ENCODE results near the gene EPB41L4B.
A peak's percentile ranks its signal among the peaks of the same experiment; 100 is the strongest.

The EPB41L4B gene

GRCh38 chr9:109313351-109313750, 7.5 kb downstream of the EPB41L4B start:
- H3K27ac Mint-ChIP-seq: no peak overlapping the region
- no peak for DNase-seq
- H3K36me3 Mint-ChIP-seq (ENCODE audit: low read depth): peaks cover under 1% of the 10 kb centered on the region
- peak overlapping the region; percentile 53 for H3K4me3 Mint-ChIP-seq
- TF ChIP-seq CTCF (IDR thresholded peaks at IDR 0.05): no peak
- H3K9me3 Mint-ChIP-seq: no peaks in the 10 kb centered on the region
- H3K4me1 Mint-ChIP-seq: peaks cover 79% of the 10 kb centered on the region
- H3K27me3 Mint-ChIP-seq (ENCODE audit: low read depth, poor library complexity): peaks cover 30% of the 10 kb centered on the region

DNA sequence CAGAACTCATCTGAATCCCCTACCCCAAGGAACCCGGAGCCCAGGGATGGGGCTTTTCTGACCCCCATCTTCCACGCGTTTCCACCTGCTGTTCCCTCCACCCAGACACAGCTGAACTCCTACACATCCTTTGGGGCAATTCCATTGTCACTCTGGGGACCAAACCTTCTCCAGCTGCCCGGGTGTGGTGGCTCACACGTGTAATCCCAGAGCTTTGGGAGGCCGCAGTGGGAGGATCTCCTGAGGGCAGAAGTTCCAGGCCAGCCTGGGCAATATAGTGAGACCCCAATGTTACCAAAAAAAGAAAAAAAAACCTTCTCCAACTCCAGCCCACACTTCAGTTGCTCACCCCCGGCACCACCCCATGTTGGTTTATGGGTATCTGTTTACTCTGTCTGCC, 8.1 kb downstream of the EPB41L4B start:
- Mint-ChIP-seq H3K9me3 (no peaks in the 10 kb centered on the region), H3K27ac (no peak overlapping the region), H3K4me1 (peaks cover 79% of the 10 kb centered on the region), H3K27me3 (ENCODE audit: low read depth, poor library complexity) (peaks cover 25% of the 10 kb centered on the region), H3K4me3 (peak overlapping the region; percentile 53), H3K36me3 (ENCODE audit: low read depth) (peaks cover 5% of the 10 kb centered on the region)
- TF ChIP-seq CTCF (IDR thresholded peaks at IDR 0.05): no peak
- DNase-seq: no peak

DNA sequence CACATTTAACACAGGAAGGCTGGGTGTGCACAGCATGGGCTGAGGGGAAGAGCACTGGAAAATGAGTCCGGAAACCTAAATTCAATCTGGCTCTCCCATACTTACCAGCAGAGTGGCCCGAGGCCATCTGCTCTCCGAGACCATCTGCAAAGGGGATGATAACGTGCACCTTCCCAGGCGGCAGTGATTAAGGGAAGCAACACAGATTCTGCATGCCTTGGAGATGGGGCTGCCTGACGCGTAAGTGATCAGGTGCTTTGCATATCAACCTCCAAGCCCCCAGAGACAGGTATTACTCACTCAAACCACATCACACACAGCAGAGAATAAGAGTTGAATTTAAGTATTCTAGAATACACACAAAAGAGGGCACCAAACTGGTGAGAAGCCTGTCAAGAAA, 9.1 kb downstream of the EPB41L4B start:
- Mint-ChIP-seq H3K9me3 (no peaks in the 10 kb centered on the region), H3K4me3 (peak overlapping the region; percentile 12), H3K27me3 (ENCODE audit: low read depth, poor library complexity) (peaks cover 14% of the 10 kb centered on the region), H3K27ac (no peak overlapping the region), H3K36me3 (ENCODE audit: low read depth) (peaks cover 5% of the 10 kb centered on the region), H3K4me1 (peaks cover 82% of the 10 kb centered on the region)
- no peak for TF ChIP-seq CTCF (IDR thresholded peaks at IDR 0.05)
- no peak for DNase-seq

- DNase-seq: no peak
- Mint-ChIP-seq H3K36me3 (ENCODE audit: low read depth) (peaks cover 5% of the 10 kb centered on the region), H3K9me3 (no peaks in the 10 kb centered on the region), H3K4me1 (peaks cover 81% of the 10 kb centered on the region), H3K4me3 (no peak overlapping the region), H3K27me3 (ENCODE audit: low read depth, poor library complexity) (peaks cover 11% of the 10 kb centered on the region), H3K27ac (no peak overlapping the region)
- no peak for TF ChIP-seq CTCF (IDR thresholded peaks at IDR 0.05)
Observed at GRCh38 chr9:109311286-109311685, 9.6 kb downstream of the EPB41L4B start.

- H3K27ac Mint-ChIP-seq: no peak overlapping the region
- no peaks in the 10 kb centered on the region for H3K9me3 Mint-ChIP-seq
- no peak for DNase-seq
- H3K4me3 Mint-ChIP-seq: no peak overlapping the region
- TF ChIP-seq CTCF (IDR thresholded peaks at IDR 0.05): no peak
- H3K36me3 Mint-ChIP-seq (ENCODE audit: low read depth): peaks cover 5% of the 10 kb centered on the region
- H3K27me3 Mint-ChIP-seq (ENCODE audit: low read depth, poor library complexity): peaks cover 11% of the 10 kb centered on the region
- H3K4me1 Mint-ChIP-seq: peaks cover 73% of the 10 kb centered on the region
Observed at GRCh38 chr9:109310486-109310901, 10.4 kb downstream of the EPB41L4B start.

GRCh38 chr9:109309282-109309681, 11.6 kb downstream of the EPB41L4B start:
- Mint-ChIP-seq H3K4me3 (no peak overlapping the region), H3K27me3 (ENCODE audit: low read depth, poor library complexity) (peaks cover 4% of the 10 kb centered on the region), H3K36me3 (ENCODE audit: low read depth) (peaks cover 5% of the 10 kb centered on the region), H3K27ac (no peak overlapping the region), H3K9me3 (no peaks in the 10 kb centered on the region), H3K4me1 (peaks cover 68% of the 10 kb centered on the region)
- TF ChIP-seq CTCF (IDR thresholded peaks at IDR 0.05): no peak
- DNase-seq: no peak
